ENCODE measurements around the gene ZFY. TPM values are rescaled to one million over a fixed set of nuclear protein-coding genes. Genes with fewer than 3 reads are reported as not detected.

The ZFY gene
- total and polyA plus RNA-seq, 10 of the 15 experiments (the other 5 are each of a cell fraction or from before 2014, with no cell fraction given), result not detected

DNA sequence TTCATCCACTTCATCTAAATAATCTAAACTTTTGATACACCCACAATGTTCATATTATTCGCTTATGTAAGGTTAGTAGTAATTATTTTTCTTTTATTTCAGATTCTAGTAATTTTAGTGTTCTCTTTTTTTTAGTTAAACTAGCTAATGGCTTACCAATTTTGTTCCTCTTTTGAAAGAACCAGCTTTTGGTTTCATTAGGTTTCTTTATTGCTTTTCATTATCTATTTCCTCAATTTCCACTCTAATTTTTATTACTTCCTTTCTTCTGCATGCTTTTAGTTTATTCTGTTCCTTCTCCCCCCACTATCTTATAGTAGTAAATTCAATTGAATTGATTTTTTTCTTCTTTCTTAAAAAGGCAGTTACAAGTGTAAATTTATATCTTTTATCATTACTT is 90.2 kb downstream of the ZFY start (continued):
- TF ChIP-seq TARDBP (IDR thresholded peaks at IDR 0.05; ENCODE audit: borderline replicate concordance) (no peak), MYC (IDR thresholded peaks at IDR 0.05; ENCODE audit: insufficient read depth, insufficient read length, insufficient replicate concordance, low read length, severe bottlenecking) (no peak), JUNB (IDR thresholded peaks at IDR 0.05) (no peak), BRCA1 (IDR thresholded peaks at IDR 0.05; ENCODE audit: low read depth, low read length) (no peak), HDAC2 (IDR thresholded peaks at IDR 0.05) (no peak), HCFC1 (IDR thresholded peaks at IDR 0.05; ENCODE audit: low read length) (no peak)

Small RNA genes within 50 kb of the gene (small RNA-seq; reads per million reads assigned to genes)
- not detected for gene EEF1A1P41

Other genes with a start within 250 kb of the ZFY start
- not detected in 2 replicates for gene SRY, start 147.7 kb upstream of the ZFY start, total RNA-seq (2014; rRNA removed)
- gene SRY, start 147.7 kb upstream of the ZFY start, total RNA-seq (2014; rRNA removed; fragmentation: Illumina TruSeq; extraction: Trizol), result not detected in 2 replicates
- not detected in 2 replicates for gene SRY, start 147.7 kb upstream of the ZFY start, total RNA-seq (2021)
- gene SRY, start 147.7 kb upstream of the ZFY start, polyA plus RNA-seq (2011; rRNA removed), result not detected in 2 replicates
- not detected in 2 replicates for gene SRY, start 147.7 kb upstream of the ZFY start, polyA plus RNA-seq (2014; fragmentation: Illumina TruSeq; extraction: Trizol)
- gene SRY, start 147.7 kb upstream of the ZFY start, polyA plus RNA-seq (2014; fragmentation: Nextera tagmentation; extraction: Ambion mirVana), result not detected
- not detected in 2 replicates for gene SRY, start 147.7 kb upstream of the ZFY start, polyA plus RNA-seq (2014; rRNA removed)
- not detected for gene SRY, start 147.7 kb upstream of the ZFY start, polyA plus RNA-seq (2016; fragmentation: Nextera tagmentation; extraction: Ambion mirVana)
- gene RPS4Y1, start 93.8 kb upstream of the ZFY start, total RNA-seq (2014; rRNA removed), result not detected in 2 replicates
- not detected in 2 replicates for gene RPS4Y1, start 93.8 kb upstream of the ZFY start, total RNA-seq (2014; rRNA removed; fragmentation: Illumina TruSeq; extraction: Trizol)
- gene RPS4Y1, start 93.8 kb upstream of the ZFY start, total RNA-seq (2021), result 0.46 and 0.77 TPM in 2 replicates
- gene RPS4Y1, start 93.8 kb upstream of the ZFY start, polyA plus RNA-seq (2011; rRNA removed), result not detected in 2 replicates
- gene RPS4Y1, start 93.8 kb upstream of the ZFY start, polyA plus RNA-seq (2014; fragmentation: Illumina TruSeq; extraction: Trizol), result not detected in 2 replicates
- gene RPS4Y1, start 93.8 kb upstream of the ZFY start, polyA plus RNA-seq (2014; fragmentation: Nextera tagmentation; extraction: Ambion mirVana), result not detected
- gene RPS4Y1, start 93.8 kb upstream of the ZFY start, polyA plus RNA-seq (2014; rRNA removed), result not detected in 2 replicates
- gene RPS4Y1, start 93.8 kb upstream of the ZFY start, polyA plus RNA-seq (2016; fragmentation: Nextera tagmentation; extraction: Ambion mirVana), result under 1 TPM in 1 of 2 experiments, not detected in 1; 0.32 TPM